Lower lobe of right lung (tissue), 2 donors: ENCODE measurements around the gene C9orf152. TPM values are rescaled to one million over a fixed set of nuclear protein-coding genes. Genes with fewer than 3 reads are reported as not detected.
A peak's percentile ranks its signal among the peaks of the same experiment; 100 is the strongest.
"Not testable (repeated sequence)": the region's sequence is repeated elsewhere in the genome, so short reads cannot be mapped to it uniquely, and the experiment has no call there.

Source experiments
- ATAC-seq, 2 donors: fragments of 200-7000 bp; cut with Tn5 transposase; one replicate each; pipeline ENCODE4 v1.9.1; 2020 to 2022; ENCODE audit warnings: mild to moderate bottlenecking in 2 of 2, moderate library complexity in 2 of 2
- DNase-seq: peaks from one replicate; pipeline ENCODE4 v3.0.0-alpha.2; 2020
- H3K27ac ChIP-seq: fragments of 200-600 bp; one replicate; pipeline ENCODE4 v1.8.0; 2022
- H3K27me3 ChIP-seq: fragments of 200-600 bp; one replicate; pipeline ENCODE4 v1.8.0; 2022; ENCODE audit warnings: low read depth
- H3K36me3 ChIP-seq: fragments of 200-600 bp; one replicate; pipeline ENCODE4 v1.8.0; 2022; ENCODE audit warnings: mild to moderate bottlenecking
- H3K4me1 ChIP-seq: fragments of 200-600 bp; one replicate; pipeline ENCODE4 v1.8.0; 2022
- H3K4me3 ChIP-seq: fragments of 200-600 bp; one replicate; pipeline ENCODE4 v1.8.0; 2022; ENCODE audit warnings: mild to moderate bottlenecking
- H3K9me3 ChIP-seq: fragments of 200-600 bp; one replicate; pipeline ENCODE4 v1.8.0; 2022
- intact Hi-C: fragments of 100-400 bp; cut with DNase I; formaldehyde crosslinking; loops from one replicate; pipeline ENCODE4 v1.11.0; 2022
- total RNA-seq: library from RNA; stranded (reverse); fragmentation: NEBNext Ultra II Directional; extraction: Animal tissue kit (Norgen Biotek cat#: 25700); gene quantifications from one replicate; pipeline ENCODE4 v1.2.1, GENCODE V29; 2021
- TF ChIP-seq, protein P1 (sequence below): fragments of 200-600 bp; IDR thresholded peaks from one replicate; pipeline ENCODE4 v1.8.0; 2022; ENCODE audit warnings: antibody characterized with exemption, mild to moderate bottlenecking
- donor health status: DM: no; HTN: yes; CAD: no; lungs with severe emphysema.

C9orf152 gene
- total RNA-seq, 1 donor from 2014 or later: 26.1 TPM

DNA sequence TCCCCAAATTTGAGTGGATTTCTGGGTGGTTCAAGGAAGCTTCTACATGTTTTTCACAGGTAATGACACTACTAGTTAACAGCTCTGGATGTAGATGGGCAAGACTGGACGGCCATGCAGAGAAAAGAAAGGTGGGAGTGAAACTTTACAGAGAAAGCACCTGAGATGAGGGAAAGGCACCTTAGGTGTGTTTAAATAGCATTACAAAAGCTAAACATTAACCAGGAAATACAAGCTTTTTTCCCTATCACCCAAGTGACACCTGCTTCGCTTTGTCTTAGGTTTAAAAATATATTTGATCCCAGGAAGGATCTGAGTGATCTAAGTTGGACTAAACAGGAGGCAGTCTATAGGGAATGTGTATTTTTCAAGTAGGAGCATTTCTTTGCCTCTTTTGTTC is 8.3 kb downstream of the C9orf152 start:
- no peak overlapping the region for H3K27ac ChIP-seq
- intact Hi-C loops: no loop called here
- peak in 1 of 2 donors; percentile 39 for ATAC-seq
- TF ChIP-seq, protein P1, sequence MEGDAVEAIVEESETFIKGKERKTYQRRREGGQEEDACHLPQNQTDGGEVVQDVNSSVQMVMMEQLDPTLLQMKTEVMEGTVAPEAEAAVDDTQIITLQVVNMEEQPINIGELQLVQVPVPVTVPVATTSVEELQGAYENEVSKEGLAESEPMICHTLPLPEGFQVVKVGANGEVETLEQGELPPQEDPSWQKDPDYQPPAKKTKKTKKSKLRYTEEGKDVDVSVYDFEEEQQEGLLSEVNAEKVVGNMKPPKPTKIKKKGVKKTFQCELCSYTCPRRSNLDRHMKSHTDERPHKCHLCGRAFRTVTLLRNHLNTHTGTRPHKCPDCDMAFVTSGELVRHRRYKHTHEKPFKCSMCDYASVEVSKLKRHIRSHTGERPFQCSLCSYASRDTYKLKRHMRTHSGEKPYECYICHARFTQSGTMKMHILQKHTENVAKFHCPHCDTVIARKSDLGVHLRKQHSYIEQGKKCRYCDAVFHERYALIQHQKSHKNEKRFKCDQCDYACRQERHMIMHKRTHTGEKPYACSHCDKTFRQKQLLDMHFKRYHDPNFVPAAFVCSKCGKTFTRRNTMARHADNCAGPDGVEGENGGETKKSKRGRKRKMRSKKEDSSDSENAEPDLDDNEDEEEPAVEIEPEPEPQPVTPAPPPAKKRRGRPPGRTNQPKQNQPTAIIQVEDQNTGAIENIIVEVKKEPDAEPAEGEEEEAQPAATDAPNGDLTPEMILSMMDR: no peak
- H3K27me3 ChIP-seq: no peaks in the 10 kb centered on the region
- no peaks in the 10 kb centered on the region for H3K9me3 ChIP-seq
- H3K4me1 ChIP-seq: peaks cover 4% of the 10 kb centered on the region
- H3K4me3 ChIP-seq: no peak overlapping the region
- no peak for DNase-seq
- H3K36me3 ChIP-seq: no peaks in the 10 kb centered on the region

DNA sequence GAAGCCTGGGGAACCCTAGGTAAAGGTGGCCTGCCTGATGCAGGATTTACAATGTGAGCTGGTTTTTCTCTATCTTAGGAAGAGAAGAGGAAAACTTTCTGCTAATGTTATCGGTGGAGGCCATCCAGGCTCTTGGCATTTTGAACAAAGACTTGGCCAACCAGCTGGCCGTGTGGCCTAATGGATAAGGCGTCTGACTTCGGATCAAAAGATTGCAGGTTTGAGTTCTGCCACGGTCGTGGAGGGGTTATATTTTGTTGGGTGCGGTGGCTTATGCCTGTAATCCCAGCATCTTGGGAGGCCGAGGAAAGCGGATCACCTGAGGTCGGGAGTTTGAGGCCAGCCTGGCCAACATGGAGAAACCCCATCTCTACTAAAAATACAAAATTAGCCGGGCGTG is 9.6 kb downstream of the C9orf152 start:
- Histone ChIP-seq H3K9me3 (no peaks in the 10 kb centered on the region), H3K4me3 (no peak overlapping the region), H3K27me3 (no peaks in the 10 kb centered on the region), H3K36me3 (no peaks in the 10 kb centered on the region), H3K4me1 (peaks cover 17% of the 10 kb centered on the region), H3K27ac (no peak overlapping the region)
- DNase-seq (no peak), ATAC-seq (no peak)
- intact Hi-C loops: no loop called here
- TF ChIP-seq, protein P1: no peak

DNA sequence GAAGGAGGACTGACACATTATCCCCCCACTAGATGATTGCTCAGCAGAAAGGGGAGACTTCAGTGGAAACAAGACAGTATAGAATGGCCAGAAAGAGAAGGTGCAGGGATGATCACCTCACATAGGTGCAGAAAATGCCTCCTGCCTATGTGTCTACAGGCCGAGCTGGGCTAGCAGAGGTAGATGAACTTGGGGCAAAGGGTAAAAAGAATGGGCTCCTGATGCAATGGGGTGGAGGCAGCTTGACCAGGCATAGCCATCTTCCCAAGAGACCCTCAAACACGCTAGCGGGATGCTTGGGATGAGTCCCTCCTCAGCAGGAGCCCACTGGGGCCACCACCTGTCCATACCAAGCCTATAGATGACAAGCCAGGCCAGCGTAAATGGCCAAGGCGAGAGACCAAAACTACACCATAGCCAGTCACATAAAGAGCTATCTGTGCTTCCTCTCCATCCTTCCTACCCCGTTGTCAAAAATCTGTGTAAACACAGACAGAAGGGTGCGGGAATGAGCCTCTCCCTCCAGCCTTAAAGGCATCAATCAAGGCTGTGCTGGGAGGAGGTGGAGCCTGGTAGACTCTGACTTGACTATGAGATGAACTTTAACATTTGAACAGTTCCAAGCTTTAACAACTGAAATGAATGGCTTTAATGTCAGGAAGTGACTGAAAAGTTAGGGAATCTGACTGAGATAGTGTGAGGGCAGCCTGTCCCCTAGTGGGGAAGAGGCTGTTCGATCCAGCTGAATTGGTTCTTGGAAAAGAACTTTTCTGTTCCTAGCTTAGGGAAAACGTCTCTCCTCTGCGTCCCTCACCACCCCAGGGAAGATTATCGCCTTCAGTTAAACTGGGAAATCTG is 10.4 kb downstream of the C9orf152 start:
- Histone ChIP-seq H3K4me3 (no peak overlapping the region), H3K27me3 (no peaks in the 10 kb centered on the region), H3K36me3 (no peaks in the 10 kb centered on the region), H3K9me3 (no peaks in the 10 kb centered on the region), H3K27ac (no peak overlapping the region), H3K4me1 (peaks cover 25% of the 10 kb centered on the region)
- intact Hi-C loops: no loop called here
- ATAC-seq (no peak), DNase-seq (no peak)
- TF ChIP-seq, protein P1: peak; percentile 25

DNA sequence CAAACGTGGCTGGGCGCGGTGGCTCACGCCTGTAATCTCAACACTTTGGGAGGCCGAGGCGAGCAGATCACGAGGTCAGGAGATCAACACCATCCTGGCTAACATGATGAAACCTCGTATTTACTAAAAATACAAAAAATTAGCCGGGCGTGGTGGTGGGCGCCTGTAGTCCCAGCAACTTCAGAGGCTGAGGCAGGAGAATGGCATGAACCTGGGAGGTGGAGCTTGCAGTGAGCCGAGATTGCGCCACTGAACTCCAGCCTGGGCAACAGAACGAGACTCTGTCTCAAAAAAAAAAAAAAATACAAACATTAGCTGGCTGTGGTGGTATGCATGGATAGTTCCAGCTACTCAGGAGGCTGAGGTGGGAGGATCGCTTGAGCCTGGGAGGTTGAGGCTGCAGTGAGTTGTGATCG is 11.9 kb downstream of the C9orf152 start:
- H3K27ac ChIP-seq, H3K36me3 ChIP-seq, intact Hi-C loops, H3K27me3 ChIP-seq, H3K4me3 ChIP-seq, H3K9me3 ChIP-seq, DNase-seq: not testable (repeated sequence)
- peaks cover 40% of the 10 kb centered on the region for H3K4me1 ChIP-seq
- ATAC-seq: peak in 1 of 2 donors; percentile 5

DNA sequence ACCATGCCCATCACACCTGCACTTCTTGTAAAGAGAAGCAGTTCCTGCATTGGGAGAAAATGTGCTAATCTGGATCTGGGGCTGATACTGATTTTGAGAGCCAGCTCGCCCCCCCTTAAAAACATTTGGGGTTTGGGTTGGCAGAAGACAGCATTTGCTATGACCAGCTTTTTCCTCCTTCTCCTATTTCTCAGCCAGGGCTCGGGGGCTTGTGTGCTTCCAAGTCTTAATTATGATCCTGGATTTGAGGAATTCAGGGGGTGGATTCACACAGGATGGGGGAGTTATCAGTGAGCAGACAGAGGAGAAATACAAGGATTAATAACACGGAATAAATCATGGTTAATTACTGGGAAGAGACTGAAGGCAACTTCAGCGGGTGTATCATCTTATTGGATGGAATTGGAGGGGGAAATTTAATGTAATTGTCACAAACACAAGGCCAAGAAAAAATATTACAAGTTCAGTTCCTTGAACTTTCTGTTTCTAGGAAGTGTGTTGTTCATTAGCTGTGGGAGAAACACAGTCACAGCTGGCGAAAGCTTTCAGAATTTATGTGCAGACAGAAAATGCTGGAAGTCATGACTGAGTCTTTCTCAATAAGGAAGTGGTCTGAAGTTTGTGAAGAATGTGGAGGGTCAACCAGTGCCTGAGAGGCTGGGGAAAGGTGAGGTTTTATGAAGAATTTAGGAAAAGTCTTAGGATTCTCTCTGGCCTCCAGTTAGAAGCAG is 15.3 kb downstream of the C9orf152 start:
- H3K36me3 ChIP-seq: no peaks in the 10 kb centered on the region
- DNase-seq (no peak), ATAC-seq (peak; percentile 15 to 41)
- intact Hi-C loops: no loop called here
- TF ChIP-seq, protein P1: no peak
- H3K27me3 ChIP-seq: no peaks in the 10 kb centered on the region
- H3K27ac ChIP-seq: peak overlapping the region; percentile 72
- H3K4me3 ChIP-seq: no peak overlapping the region
- peaks cover 72% of the 10 kb centered on the region for H3K4me1 ChIP-seq
- H3K9me3 ChIP-seq: no peaks in the 10 kb centered on the region

DNA sequence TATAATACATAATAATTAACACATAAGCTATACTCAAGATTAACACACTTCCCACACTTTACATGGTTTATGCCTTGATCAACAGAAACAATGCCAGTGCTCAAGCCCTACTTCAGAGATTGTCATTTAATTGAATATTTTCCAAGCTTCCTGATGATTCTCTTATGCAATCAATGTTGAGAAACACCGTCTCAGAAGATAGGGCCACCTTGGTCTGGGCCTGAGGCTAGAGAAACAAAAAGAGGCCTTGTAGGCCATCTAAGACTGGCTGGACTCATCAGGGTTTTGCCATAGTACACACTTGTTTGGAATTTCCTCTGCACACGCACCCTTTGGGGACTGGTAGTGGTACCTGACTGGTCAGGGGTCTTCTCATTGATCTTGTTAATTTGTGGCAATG is 16.3 kb downstream of the C9orf152 start:
- Histone ChIP-seq H3K4me1 (peaks cover 78% of the 10 kb centered on the region), H3K27me3 (no peaks in the 10 kb centered on the region), H3K9me3 (no peaks in the 10 kb centered on the region), H3K36me3 (no peaks in the 10 kb centered on the region), H3K4me3 (no peak overlapping the region), H3K27ac (peak overlapping the region; percentile 72)
- ATAC-seq (no peak), DNase-seq (no peak)
- intact Hi-C loops: no loop called here
- TF ChIP-seq, protein P1: no peak
